PC-9 (cell line): ENCODE results near the gene KDM1B. TPM values are rescaled to one million over a fixed set of nuclear protein-coding genes. Genes with fewer than 3 reads are reported as not detected.
"Not testable (repeated sequence)": the region's sequence is repeated elsewhere in the genome, so short reads cannot be mapped to it uniquely, and the experiment has no call there.

Source experiments
- BruUV-seq: library from RNA; stranded (reverse); fragments of 400-500 nt; replicated peaks from 2 replicates; lab custom pipeline; 2021; lab: Mats Ljungman, UMichigan
- CTCF ChIA-PET: fragments of 300-600 bp; sonication (Branson Sonifier 250); formaldehyde crosslinking; loops from one replicate; lab custom pipeline; 2022; ENCODE audit warnings: antibody characterized with exemption; lab: Charles Lee
- POLR2A ChIA-PET: fragments of 300-600 bp; sonication (Branson Sonifier 250); formaldehyde crosslinking; loops from one replicate; lab custom pipeline; 2022; ENCODE audit warnings: antibody characterized with exemption; ENCODE audit not compliant: unreplicated experiment; lab: Charles Lee
- DNase-seq, 2 experiments: peaks; one replicate each; pipeline versions ENCODE4 v3.0.0 to v3.0.0-alpha.2; 2015 to 2022; ENCODE audit warnings: mixed read lengths in 1 of 2
- H2AFZ ChIP-seq: fragments of 200-600 bp; sonication (generic); 2 replicates; pipeline ENCODE4 v1.8.1; 2017; ENCODE audit warnings: antibody characterized with exemption
- H3F3A ChIP-seq: fragments of 200-600 bp; sonication (generic); 2 replicates; pipeline ENCODE4 v1.8.1; 2017; ENCODE audit warnings: antibody characterized with exemption, mild to moderate bottlenecking, low read depth; ENCODE audit not compliant: insufficient read depth
- H3K27ac ChIP-seq: fragments of 200-600 bp; sonication (generic); 2 replicates; pipeline ENCODE4 v1.6.1; 2016; ENCODE audit warnings: mixed run types
- H3K27me3 ChIP-seq: fragments of 200-600 bp; sonication (generic); 2 replicates; pipeline ENCODE4 v1.6.1; 2016; ENCODE audit warnings: low read depth, mixed run types; ENCODE audit not compliant: insufficient read depth
- H3K36me3 ChIP-seq: fragments of 200-600 bp; sonication (generic); 2 replicates; pipeline ENCODE4 v1.6.1; 2016; ENCODE audit warnings: low read depth, mixed run types
- H3K4me1 ChIP-seq: fragments of 200-600 bp; sonication (generic); replicated peaks from 2 replicates; pipeline ENCODE4 v1.6.1; 2016; ENCODE audit warnings: mixed run types; ENCODE audit not compliant: insufficient read depth
- H3K4me2 ChIP-seq: fragments of 200-600 bp; sonication (generic); 2 replicates; pipeline ENCODE4 v1.6.1; 2017; ENCODE audit warnings: mixed run types
- H3K4me3 ChIP-seq: fragments of 200-600 bp; sonication (generic); 2 replicates; pipeline ENCODE4 v1.6.1; 2016; ENCODE audit warnings: mixed run types
- H3K79me2 ChIP-seq: fragments of 200-600 bp; sonication (generic); 2 replicates; pipeline ENCODE4 v1.6.1; 2017; ENCODE audit warnings: low read depth, mixed run types
- H3K9me2 ChIP-seq: fragments of 200-600 bp; sonication (generic); 2 replicates; pipeline ENCODE4 v1.8.1; 2017; ENCODE audit warnings: mild to moderate bottlenecking; ENCODE audit not compliant: insufficient read depth
- H3K9me3 ChIP-seq: fragments of 200-600 bp; sonication (generic); 2 replicates; pipeline ENCODE4 v1.8.1; 2016; ENCODE audit warnings: low read depth; ENCODE audit not compliant: insufficient read depth
- H4K20me1 ChIP-seq: fragments of 200-600 bp; sonication (generic); 2 replicates; pipeline ENCODE4 v1.8.1; 2017; ENCODE audit not compliant: insufficient read depth
- EZH2 ChIP-seq: fragments of 200-600 bp; sonication (generic); IDR thresholded peaks from 2 replicates; pipeline ENCODE4 v1.8.0; 2017; ENCODE audit warnings: antibody characterized with exemption, low read depth
- intact Hi-C: fragments of 100-400 bp; cut with micrococcal nuclease; formaldehyde crosslinking; loops from one replicate; pipeline ENCODE4 v1.10.0; 2022; ENCODE audit not compliant: unreplicated experiment
- total RNA-seq: library from RNA; stranded (reverse); gene quantifications from 2 replicates; pipeline ENCODE4 v1.2.3, GENCODE V29; 2021
- TF ChIP-seq, protein P1 (sequence below): fragments of 200-600 bp; sonication (generic); conservative IDR thresholded peaks from 2 replicates; pipeline ENCODE4 v1.6.1; 2017; ENCODE audit warnings: mixed run types, antibody characterized with exemption, mild to moderate bottlenecking, moderate library complexity

KDM1B gene
- total RNA-seq, 1 experiment from 2014 or later, result 21.5 TPM

DNA sequence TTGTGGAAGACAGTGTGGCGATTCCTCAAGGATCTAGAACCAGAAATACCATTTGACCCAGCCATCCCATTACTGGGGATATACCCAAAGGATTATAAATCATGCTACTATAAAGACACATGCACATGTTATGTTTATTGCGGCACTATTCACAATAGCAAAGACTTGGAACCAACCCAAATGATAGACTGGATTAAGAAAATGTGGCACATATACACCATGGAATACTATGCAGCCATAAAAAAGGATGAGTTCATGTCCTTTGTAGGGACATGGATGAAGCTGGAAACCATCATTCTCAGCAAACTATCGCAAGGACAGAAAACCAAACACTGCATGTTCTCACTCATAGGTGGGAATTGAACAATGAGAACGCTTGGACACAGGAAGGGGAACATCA lies 78.5 kb downstream of the KDM1B start:
- BruUV-seq, CTCF ChIA-PET, DNase-seq, H4K20me1 ChIP-seq, H3K27ac ChIP-seq, POLR2A ChIA-PET, H3K4me3 ChIP-seq, H3K9me3 ChIP-seq, H3K4me2 ChIP-seq, H2AFZ ChIP-seq, intact Hi-C loops, H3F3A ChIP-seq, H3K9me2 ChIP-seq, H3K27me3 ChIP-seq, H3K4me1 ChIP-seq: not testable (repeated sequence)
- Histone ChIP-seq H3K36me3 (peaks cover 39% of the 10 kb centered on the region), H3K79me2 (peaks cover 33% of the 10 kb centered on the region)

DNA sequence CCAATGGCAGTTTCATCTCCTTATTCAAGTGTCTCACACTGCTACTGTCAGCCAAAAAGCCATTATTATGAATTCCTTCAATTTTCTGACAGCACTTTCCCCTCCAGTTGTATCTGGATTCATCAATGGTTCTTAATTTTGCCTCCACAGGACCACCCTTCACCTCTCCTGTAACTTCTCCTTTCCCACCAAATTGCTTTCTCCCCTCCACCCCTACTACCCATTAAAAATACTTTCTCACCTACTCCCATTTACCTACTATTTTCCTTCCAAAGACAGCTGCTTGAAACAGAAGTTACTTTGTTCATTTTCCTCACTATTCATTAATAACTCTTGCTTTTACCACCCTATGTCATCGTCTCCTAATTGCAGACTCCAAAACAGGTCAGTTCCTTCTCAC lies 79.3 kb downstream of the KDM1B start:
- CTCF ChIA-PET, result no interaction called here
- Histone ChIP-seq H3K36me3 (peaks cover 41% of the 10 kb centered on the region), H4K20me1 (no peaks in the 10 kb centered on the region; the same call in 1 of the 2 replicates), H3K9me3 (no peaks in the 10 kb centered on the region; the same call in 1 of the 2 replicates), H2AFZ (no peak overlapping the region), H3K4me2 (no peak overlapping the region), H3K4me1 (no peaks in the 10 kb centered on the region), H3K79me2 (peaks cover 33% of the 10 kb centered on the region), H3K27me3 (no peaks in the 10 kb centered on the region), H3F3A (peaks cover 5% of the 10 kb centered on the region; the same call in 1 of the 2 replicates), H3K9me2 (no peaks in the 10 kb centered on the region), H3K27ac (no peak overlapping the region), H3K4me3 (no peak overlapping the region)
- POLR2A ChIA-PET, result no interaction called here
- no peak for TF ChIP-seq EZH2
- TF ChIP-seq, protein P1, sequence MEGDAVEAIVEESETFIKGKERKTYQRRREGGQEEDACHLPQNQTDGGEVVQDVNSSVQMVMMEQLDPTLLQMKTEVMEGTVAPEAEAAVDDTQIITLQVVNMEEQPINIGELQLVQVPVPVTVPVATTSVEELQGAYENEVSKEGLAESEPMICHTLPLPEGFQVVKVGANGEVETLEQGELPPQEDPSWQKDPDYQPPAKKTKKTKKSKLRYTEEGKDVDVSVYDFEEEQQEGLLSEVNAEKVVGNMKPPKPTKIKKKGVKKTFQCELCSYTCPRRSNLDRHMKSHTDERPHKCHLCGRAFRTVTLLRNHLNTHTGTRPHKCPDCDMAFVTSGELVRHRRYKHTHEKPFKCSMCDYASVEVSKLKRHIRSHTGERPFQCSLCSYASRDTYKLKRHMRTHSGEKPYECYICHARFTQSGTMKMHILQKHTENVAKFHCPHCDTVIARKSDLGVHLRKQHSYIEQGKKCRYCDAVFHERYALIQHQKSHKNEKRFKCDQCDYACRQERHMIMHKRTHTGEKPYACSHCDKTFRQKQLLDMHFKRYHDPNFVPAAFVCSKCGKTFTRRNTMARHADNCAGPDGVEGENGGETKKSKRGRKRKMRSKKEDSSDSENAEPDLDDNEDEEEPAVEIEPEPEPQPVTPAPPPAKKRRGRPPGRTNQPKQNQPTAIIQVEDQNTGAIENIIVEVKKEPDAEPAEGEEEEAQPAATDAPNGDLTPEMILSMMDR, result no peak
- intact Hi-C loops, result no loop called here
- no TSS peak for BruUV-seq
- no peak for DNase-seq

DNA sequence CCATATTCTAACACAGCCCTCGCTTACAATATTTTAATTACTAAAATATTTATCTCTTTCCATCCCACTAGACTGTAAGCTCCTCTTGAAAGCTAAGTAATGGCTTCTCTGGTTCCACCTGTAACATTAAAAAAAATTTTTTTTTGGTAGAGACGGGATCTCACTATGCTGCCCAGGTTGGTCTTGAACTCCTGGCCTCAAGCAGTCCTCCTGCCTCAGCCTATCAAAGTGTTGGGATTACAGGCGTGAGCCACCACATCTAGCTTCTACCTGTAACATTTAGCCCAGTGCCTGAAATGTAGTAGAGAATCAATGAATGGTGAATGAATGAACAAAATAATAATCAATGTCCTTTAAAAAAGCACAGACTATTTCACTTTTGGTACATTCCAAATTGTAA lies 80.3 kb downstream of the KDM1B start:
- no peak overlapping the region for H2AFZ ChIP-seq
- H3K9me2 ChIP-seq, result no peaks in the 10 kb centered on the region
- H3K36me3 ChIP-seq, result peaks cover 49% of the 10 kb centered on the region
- H3K79me2 ChIP-seq, result peaks cover 40% of the 10 kb centered on the region
- peaks cover 5% of the 10 kb centered on the region; the same call in 1 of the 2 replicates for H3F3A ChIP-seq
- ChIA-PET CTCF (no interaction called here), POLR2A (interaction anchor here (0.6 kb wide), 1 partner anchor 11 kb away, joined by 6 read pairs; no protein-coding TSS in a partner anchor)
- no peak overlapping the region for H3K4me3 ChIP-seq
- no peak overlapping the region for H3K4me2 ChIP-seq
- H4K20me1 ChIP-seq, result no peaks in the 10 kb centered on the region; the same call in 1 of the 2 replicates
- intact Hi-C loops, result no loop called here
- no peak overlapping the region for H3K27ac ChIP-seq
- no peak for TF ChIP-seq EZH2
- TF ChIP-seq, protein P1, result no peak
- TSS peak; percentile 4 for BruUV-seq
- no peaks in the 10 kb centered on the region for H3K27me3 ChIP-seq
- DNase-seq, result no peak
- no peaks in the 10 kb centered on the region; the same call in 1 of the 2 replicates for H3K9me3 ChIP-seq
- no peaks in the 10 kb centered on the region for H3K4me1 ChIP-seq

DNA sequence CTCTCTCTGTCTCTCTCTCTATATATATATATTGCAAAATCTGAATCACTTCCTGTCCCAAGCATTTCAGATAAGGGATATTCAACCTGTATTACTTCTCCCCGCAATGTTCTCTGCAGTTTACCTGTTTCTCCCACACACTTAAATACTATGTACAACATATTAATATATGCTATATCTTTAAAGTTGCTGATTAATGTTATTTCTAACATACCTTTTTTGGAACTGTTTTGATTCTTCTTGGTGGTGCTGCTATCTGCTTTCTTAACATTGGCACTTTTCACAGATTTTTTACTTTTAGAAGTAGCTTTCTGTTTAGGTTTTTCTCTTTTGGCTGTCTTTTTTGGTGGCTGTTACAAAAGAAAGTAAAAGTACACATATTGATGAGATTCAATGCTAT lies 81.9 kb downstream of the KDM1B start:
- Histone ChIP-seq H3K4me1 (peaks cover 10% of the 10 kb centered on the region), H3K27ac (no peak overlapping the region), H4K20me1 (no peaks in the 10 kb centered on the region; the same call in 1 of the 2 replicates), H3K9me3 (no peaks in the 10 kb centered on the region; the same call in 1 of the 2 replicates), H3K27me3 (no peaks in the 10 kb centered on the region), H2AFZ (no peak overlapping the region), H3K79me2 (peaks cover 44% of the 10 kb centered on the region), H3K9me2 (no peaks in the 10 kb centered on the region), H3K4me2 (no peak overlapping the region), H3K4me3 (no peak overlapping the region), H3K36me3 (peaks cover 51% of the 10 kb centered on the region), H3F3A (peaks cover 7% of the 10 kb centered on the region; the same call in 1 of the 2 replicates)
- intact Hi-C loops, result no loop called here
- ChIA-PET CTCF (no interaction called here), POLR2A (no interaction called here)
- no TSS peak for BruUV-seq
- TF ChIP-seq, protein P1, result no peak
- TF ChIP-seq EZH2, result no peak
- no peak for DNase-seq
